GM21529 (cell line): ENCODE measurements around the gene PPP1R37.

Experiments used
- ATAC-seq: cut with Tn5 transposase; IDR thresholded peaks from one replicate; pipeline ENCODE4 v1.9.1; 2021; ENCODE audit not compliant: unreplicated experiment

PPP1R37 gene

GRCh38 chr19:45187421-45188100, 94.6 kb downstream of the PPP1R37 start:
- ATAC-seq = no peak

DNA sequence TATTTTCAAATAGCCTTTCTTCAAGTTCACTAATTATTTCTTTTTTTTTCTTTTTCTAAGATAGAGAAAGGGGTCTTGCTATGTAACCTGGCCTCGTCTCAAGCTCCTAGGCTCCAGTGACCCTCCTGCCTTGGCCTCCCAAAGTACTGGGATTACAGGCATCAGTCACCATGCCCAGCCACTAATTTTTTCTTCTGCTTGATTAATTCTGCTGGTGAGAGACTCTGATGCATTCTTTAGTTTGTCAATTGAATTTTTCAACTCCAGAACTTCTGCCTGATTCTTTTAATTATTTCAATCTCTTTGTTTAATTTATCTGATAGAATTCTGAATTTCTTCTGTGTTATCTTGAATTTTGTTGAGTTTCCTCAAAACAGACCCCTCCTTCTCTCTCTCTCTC, 97.0 kb downstream of the PPP1R37 start:
- ATAC-seq = no peak

DNA sequence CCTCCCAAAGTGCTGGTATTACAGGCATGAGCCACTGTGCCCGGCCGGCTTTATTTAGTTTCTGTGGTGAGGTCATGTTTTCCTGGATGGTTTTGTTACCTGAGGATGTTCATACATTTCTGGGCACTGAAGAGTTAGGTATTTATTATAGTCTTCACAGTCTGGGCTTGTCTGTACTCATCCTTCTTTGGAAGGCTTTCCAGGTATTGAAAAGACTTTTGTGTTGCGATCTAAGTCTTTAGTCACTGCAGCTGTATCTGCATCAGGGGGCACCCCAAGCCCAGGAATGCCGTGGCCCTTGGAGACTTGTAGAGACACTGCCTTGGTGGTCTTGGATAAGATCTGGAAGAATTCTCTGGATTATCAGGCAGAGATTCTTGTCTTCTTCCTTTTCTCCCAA, 98.4 kb downstream of the PPP1R37 start:
- ATAC-seq = no peak

- ATAC-seq = no peak
These were observed 102.8 kb downstream of the PPP1R37 start for GRCh38 chr19:45195764-45196163.
